Glutamatergic neuron (in vitro differentiated cells): Measurements from ENCODE around the gene SDCCAG8. TPM values are rescaled to one million over a fixed set of nuclear protein-coding genes. Genes with fewer than 3 reads are reported as not detected.

Experiments
- DNase-seq: peaks from one replicate; pipeline ENCODE4 v3.0.0; 2022
- H3K27ac Mint-ChIP-seq: one replicate; pipeline ENCODE4 v1.8.0; 2020; ENCODE audit warnings: mild to moderate bottlenecking, mixed read lengths, inconsistent platforms; ENCODE audit not compliant: unreplicated experiment
- H3K27me3 Mint-ChIP-seq: one replicate; pipeline ENCODE4 v1.8.0; 2020; ENCODE audit warnings: mild to moderate bottlenecking, moderate library complexity, mixed read lengths, inconsistent platforms; ENCODE audit not compliant: unreplicated experiment
- H3K36me3 Mint-ChIP-seq: one replicate; pipeline ENCODE4 v1.8.0; 2020; ENCODE audit warnings: mild to moderate bottlenecking, mixed read lengths, inconsistent platforms; ENCODE audit not compliant: unreplicated experiment
- H3K4me1 Mint-ChIP-seq: one replicate; pipeline ENCODE4 v1.8.0; 2020; ENCODE audit warnings: mild to moderate bottlenecking, low read depth, mixed read lengths, inconsistent platforms; ENCODE audit not compliant: unreplicated experiment
- H3K4me3 Mint-ChIP-seq: one replicate; pipeline ENCODE4 v1.8.0; 2020; ENCODE audit warnings: mild to moderate bottlenecking, mixed read lengths, inconsistent platforms; ENCODE audit not compliant: unreplicated experiment
- H3K9me3 Mint-ChIP-seq: one replicate; pipeline ENCODE4 v1.8.0; 2020; ENCODE audit warnings: mild to moderate bottlenecking, moderate library complexity, mixed read lengths, inconsistent platforms; ENCODE audit not compliant: unreplicated experiment
- total RNA-seq: library from RNA; stranded (reverse); fragmentation: NEBNext Ultra II Directional; extraction: Animal tissue kit (Norgen Biotek cat#: 25700); gene quantifications from one replicate; pipeline ENCODE4 v1.2.1, GENCODE V29; 2021; ENCODE audit not compliant: unreplicated experiment
- TF ChIP-seq, protein P1 (sequence below): fragments of 200-600 bp; sonication (generic); IDR thresholded peaks from one replicate; pipeline ENCODE4 v1.5.0; 2021; ENCODE audit not compliant: partially characterized antibody, unreplicated experiment

Gene SDCCAG8
- total RNA-seq, 1 donor from 2014 or later, result 52.8 TPM

DNA sequence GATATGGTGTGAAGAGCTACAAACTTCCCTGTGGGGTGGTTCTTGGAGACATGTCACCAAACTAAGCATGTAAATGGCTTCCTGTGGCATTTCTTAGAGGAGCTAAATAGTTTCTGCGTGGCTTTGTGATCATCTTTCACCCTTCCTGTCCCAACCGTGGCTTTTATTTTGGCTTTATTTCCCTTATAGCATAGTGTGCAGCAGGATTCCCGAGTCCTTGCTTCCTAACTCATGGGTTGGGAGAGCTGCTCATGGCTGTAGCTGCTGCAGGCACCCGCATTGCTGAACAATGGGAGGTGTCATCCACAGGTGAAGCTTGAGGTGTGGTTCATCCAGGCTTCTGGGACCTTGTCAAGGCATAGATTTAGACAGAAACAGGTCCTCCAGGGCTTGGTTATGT is 192.0 kb downstream of the SDCCAG8 start:
- no peaks in the 10 kb centered on the region for H3K27me3 Mint-ChIP-seq
- DNase-seq, result no peak
- no peak overlapping the region for H3K4me3 Mint-ChIP-seq
- H3K36me3 Mint-ChIP-seq, result no peaks in the 10 kb centered on the region
- TF ChIP-seq, protein P1, sequence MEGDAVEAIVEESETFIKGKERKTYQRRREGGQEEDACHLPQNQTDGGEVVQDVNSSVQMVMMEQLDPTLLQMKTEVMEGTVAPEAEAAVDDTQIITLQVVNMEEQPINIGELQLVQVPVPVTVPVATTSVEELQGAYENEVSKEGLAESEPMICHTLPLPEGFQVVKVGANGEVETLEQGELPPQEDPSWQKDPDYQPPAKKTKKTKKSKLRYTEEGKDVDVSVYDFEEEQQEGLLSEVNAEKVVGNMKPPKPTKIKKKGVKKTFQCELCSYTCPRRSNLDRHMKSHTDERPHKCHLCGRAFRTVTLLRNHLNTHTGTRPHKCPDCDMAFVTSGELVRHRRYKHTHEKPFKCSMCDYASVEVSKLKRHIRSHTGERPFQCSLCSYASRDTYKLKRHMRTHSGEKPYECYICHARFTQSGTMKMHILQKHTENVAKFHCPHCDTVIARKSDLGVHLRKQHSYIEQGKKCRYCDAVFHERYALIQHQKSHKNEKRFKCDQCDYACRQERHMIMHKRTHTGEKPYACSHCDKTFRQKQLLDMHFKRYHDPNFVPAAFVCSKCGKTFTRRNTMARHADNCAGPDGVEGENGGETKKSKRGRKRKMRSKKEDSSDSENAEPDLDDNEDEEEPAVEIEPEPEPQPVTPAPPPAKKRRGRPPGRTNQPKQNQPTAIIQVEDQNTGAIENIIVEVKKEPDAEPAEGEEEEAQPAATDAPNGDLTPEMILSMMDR, result no peak
- H3K9me3 Mint-ChIP-seq, result no peaks in the 10 kb centered on the region
- peaks cover 11% of the 10 kb centered on the region for H3K4me1 Mint-ChIP-seq
- H3K27ac Mint-ChIP-seq, result no peak overlapping the region

DNA sequence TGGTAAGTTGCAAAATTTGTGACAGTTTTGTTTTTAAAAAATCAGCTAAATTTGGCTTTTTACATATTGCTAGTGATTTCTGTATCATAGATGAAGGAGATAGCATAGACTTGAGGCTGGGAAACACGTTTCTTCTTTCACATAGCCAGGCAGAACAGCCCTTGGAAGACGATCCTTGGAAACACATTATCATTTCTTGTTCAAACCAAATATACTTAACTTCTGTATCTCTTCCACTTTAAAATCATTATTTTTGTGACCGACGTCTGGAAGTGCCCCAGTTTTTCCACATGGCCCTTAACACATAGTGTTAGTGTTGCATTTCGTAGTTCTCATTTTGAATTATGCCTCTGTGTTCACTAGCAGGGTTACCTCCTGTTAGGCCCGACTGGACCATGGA is 193.5 kb downstream of the SDCCAG8 start:
- TF ChIP-seq, protein P1, result no peak
- Mint-ChIP-seq H3K27ac (no peak overlapping the region), H3K4me3 (no peak overlapping the region), H3K9me3 (no peaks in the 10 kb centered on the region), H3K36me3 (no peaks in the 10 kb centered on the region), H3K27me3 (no peaks in the 10 kb centered on the region), H3K4me1 (peaks cover 19% of the 10 kb centered on the region)
- no peak for DNase-seq

DNA sequence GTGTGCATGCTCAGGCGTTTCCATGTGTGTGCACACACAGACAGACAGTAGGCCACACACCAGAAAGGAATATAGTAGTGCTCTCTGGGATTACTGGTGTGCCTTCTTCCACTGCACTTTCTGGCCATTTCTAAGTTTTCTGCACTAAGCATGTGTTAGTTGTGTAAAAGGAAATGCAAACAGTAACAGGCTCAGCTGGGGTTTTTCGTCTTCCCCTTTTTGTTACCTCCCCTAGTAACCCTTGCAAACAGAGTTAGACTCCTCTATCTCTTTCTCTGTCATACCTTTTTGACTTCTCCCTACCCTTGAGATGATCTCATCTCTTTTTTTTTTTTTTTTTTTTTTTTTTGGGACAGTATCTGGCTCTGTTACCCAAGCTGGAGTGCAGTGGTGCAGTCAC is 196.3 kb downstream of the SDCCAG8 start:
- no peak overlapping the region for H3K4me3 Mint-ChIP-seq
- no peak for DNase-seq
- TF ChIP-seq, protein P1, result no peak
- H3K36me3 Mint-ChIP-seq, result no peaks in the 10 kb centered on the region
- no peaks in the 10 kb centered on the region for H3K9me3 Mint-ChIP-seq
- peaks cover 35% of the 10 kb centered on the region for H3K4me1 Mint-ChIP-seq
- H3K27me3 Mint-ChIP-seq, result no peaks in the 10 kb centered on the region
- no peak overlapping the region for H3K27ac Mint-ChIP-seq

DNA sequence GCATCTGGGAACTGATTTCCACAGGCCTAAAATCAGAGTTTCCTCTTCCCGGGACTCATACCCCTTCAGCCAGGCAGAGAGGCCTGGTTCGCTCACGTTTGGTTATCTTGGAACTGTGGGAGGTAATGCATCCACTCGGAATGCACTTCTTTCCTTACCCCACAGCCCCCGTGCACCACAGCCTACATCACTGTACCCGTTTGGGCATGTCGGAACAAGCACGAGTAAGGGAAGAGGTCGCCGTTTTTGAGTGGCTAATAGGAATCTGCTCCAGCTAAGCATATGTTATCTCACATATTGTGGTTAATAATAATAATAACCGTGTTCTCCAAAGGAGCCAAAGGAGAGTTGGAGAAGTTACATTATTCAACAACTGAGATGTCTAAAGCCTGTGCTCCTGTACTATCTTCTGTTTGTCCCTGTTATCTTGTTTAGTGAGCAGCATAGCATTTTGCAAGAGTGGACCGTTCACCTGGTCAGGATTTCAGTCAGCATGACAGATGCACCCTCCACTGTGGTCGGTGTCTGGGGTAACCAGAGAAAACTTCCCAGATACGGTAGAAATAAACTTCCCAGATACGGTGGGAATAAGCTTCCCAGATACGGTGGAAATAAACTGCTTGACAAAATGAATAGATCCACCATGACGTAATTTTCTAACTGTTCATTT is 198.6 kb downstream of the SDCCAG8 start:
- TF ChIP-seq, protein P1, result no peak
- peaks cover 2% of the 10 kb centered on the region for H3K9me3 Mint-ChIP-seq
- H3K36me3 Mint-ChIP-seq, result no peaks in the 10 kb centered on the region
- DNase-seq, result no peak
- H3K27me3 Mint-ChIP-seq, result no peaks in the 10 kb centered on the region
- peaks cover 37% of the 10 kb centered on the region for H3K4me1 Mint-ChIP-seq
- peak overlapping the region; percentile 74 for H3K27ac Mint-ChIP-seq
- H3K4me3 Mint-ChIP-seq, result no peak overlapping the region

DNA sequence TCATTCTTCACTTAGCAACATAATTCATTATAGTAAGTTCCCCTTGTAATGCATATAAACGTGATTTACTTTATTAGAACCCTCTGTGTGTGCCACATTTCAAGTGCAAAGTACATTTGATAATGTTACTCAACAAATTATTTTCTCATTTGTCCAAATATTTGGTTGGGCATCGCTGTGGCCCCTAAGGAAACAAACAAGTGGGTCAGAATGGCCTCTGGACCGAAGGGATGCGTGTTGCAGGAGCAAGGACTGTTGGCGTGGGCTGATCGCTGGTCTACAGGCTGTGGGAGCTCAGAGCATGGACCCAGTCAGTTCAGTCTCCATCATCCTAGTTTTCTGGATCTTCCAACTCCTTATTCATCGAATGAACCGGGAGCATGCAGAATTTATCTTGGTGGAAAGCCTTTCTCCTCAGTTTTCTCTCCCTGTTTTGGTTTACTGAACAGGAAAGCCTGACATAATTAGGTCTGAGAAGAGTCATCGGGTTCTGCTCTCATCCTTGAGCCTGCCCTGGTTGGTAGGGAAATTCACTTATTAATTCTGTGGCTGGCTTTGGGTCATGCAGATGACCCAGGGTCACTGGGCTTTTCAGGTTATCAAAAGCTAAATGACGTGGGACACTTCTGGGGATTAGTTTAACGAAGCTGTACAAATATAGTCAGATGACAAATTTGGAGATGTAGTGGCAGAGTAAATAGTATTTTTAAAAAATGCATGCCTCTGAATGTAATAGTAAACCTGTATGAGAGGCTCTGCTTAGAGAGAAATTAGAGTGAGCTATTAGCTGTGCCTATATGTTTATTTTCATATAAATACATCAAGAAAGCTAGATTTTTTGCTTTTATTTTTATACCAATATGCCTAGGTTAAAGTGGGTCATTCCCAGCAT is 200.2 kb downstream of the SDCCAG8 start:
- no peak for DNase-seq
- Mint-ChIP-seq H3K27ac (no peak overlapping the region), H3K9me3 (peaks cover 2% of the 10 kb centered on the region), H3K4me3 (no peak overlapping the region), H3K36me3 (no peaks in the 10 kb centered on the region), H3K27me3 (no peaks in the 10 kb centered on the region), H3K4me1 (peaks cover 47% of the 10 kb centered on the region)
- TF ChIP-seq, protein P1, result no peak
